ENCODE data around the gene RUNX3. TPM values are rescaled to one million over a fixed set of nuclear protein-coding genes. Genes with fewer than 3 reads are reported as not detected.

Gene RUNX3
- total RNA-seq, 1 donor from 2014 or later, result not detected

GRCh38 chr1:24912376-24913273 lies 17.5 kb downstream of the RUNX3 start:
- no peak for TF ChIP-seq CTCF (IDR thresholded peaks at IDR 0.05)

GRCh38 chr1:24911651-24912155 lies 18.4 kb downstream of the RUNX3 start:
- no peaks in the 10 kb centered on the region for H3K36me3 Mint-ChIP-seq (ENCODE audit: unreplicated experiment)
- H3K9me3 Mint-ChIP-seq (ENCODE audit: unreplicated experiment), result no peaks in the 10 kb centered on the region
- no peak for TF ChIP-seq CTCF (IDR thresholded peaks at IDR 0.05)
- no peak overlapping the region for H3K4me3 Mint-ChIP-seq (ENCODE audit: unreplicated experiment)
- DNase-seq (ENCODE audit: extremely low spot score, unreplicated experiment), result no peak
- no peaks in the 10 kb centered on the region for H3K27me3 Mint-ChIP-seq (ENCODE audit: unreplicated experiment)
- no peak overlapping the region for H3K27ac Mint-ChIP-seq (ENCODE audit: unreplicated experiment)
- H3K4me1 Mint-ChIP-seq (ENCODE audit: unreplicated experiment), result peaks cover 17% of the 10 kb centered on the region

More at GRCh38 chr1:24912376-24913273, 17.5 kb downstream of the RUNX3 start:
- Mint-ChIP-seq H3K36me3 (ENCODE audit: unreplicated experiment) (no peaks in the 10 kb centered on the region), H3K9me3 (ENCODE audit: unreplicated experiment) (no peaks in the 10 kb centered on the region), H3K4me1 (ENCODE audit: unreplicated experiment) (peaks cover 17% of the 10 kb centered on the region), H3K4me3 (ENCODE audit: unreplicated experiment) (no peak overlapping the region), H3K27ac (ENCODE audit: unreplicated experiment) (no peak overlapping the region), H3K27me3 (ENCODE audit: unreplicated experiment) (no peaks in the 10 kb centered on the region)
- DNase-seq (ENCODE audit: extremely low spot score, unreplicated experiment), result no peak

- Mint-ChIP-seq H3K27ac (ENCODE audit: unreplicated experiment) (no peak overlapping the region), H3K4me3 (ENCODE audit: unreplicated experiment) (no peak overlapping the region), H3K36me3 (ENCODE audit: unreplicated experiment) (no peaks in the 10 kb centered on the region), H3K4me1 (ENCODE audit: unreplicated experiment) (peaks cover 17% of the 10 kb centered on the region), H3K27me3 (ENCODE audit: unreplicated experiment) (no peaks in the 10 kb centered on the region), H3K9me3 (ENCODE audit: unreplicated experiment) (no peaks in the 10 kb centered on the region)
- no peak for DNase-seq (ENCODE audit: extremely low spot score, unreplicated experiment)
- no peak for TF ChIP-seq CTCF (IDR thresholded peaks at IDR 0.05)
Observed at GRCh38 chr1:24910751-24911650, 19.1 kb downstream of the RUNX3 start.

GRCh38 chr1:24910210-24910609 lies 19.9 kb downstream of the RUNX3 start:
- Mint-ChIP-seq H3K4me1 (ENCODE audit: unreplicated experiment) (peaks cover 14% of the 10 kb centered on the region), H3K36me3 (ENCODE audit: unreplicated experiment) (no peaks in the 10 kb centered on the region), H3K27ac (ENCODE audit: unreplicated experiment) (no peak overlapping the region), H3K4me3 (ENCODE audit: unreplicated experiment) (no peak overlapping the region), H3K9me3 (ENCODE audit: unreplicated experiment) (no peaks in the 10 kb centered on the region), H3K27me3 (ENCODE audit: unreplicated experiment) (no peaks in the 10 kb centered on the region)
- DNase-seq (ENCODE audit: extremely low spot score, unreplicated experiment), result no peak
- TF ChIP-seq CTCF (IDR thresholded peaks at IDR 0.05), result no peak

All from osteocyte (in vitro differentiated cells).